H9 (cell line): ENCODE measurements around the gene DIPK1B. TPM values are rescaled to one million over a fixed set of nuclear protein-coding genes. Genes with fewer than 3 reads are reported as not detected.

Source experiments
- DNase-seq: peaks from one replicate; pipeline ENCODE4 v3.0.0-alpha.2; 2017
- H2AFZ ChIP-seq: one replicate; pipeline ENCODE4 v1.6.1; 2013; ENCODE audit warnings: mild to moderate bottlenecking, low read length, control low read depth, moderate library complexity
- H2AK5ac ChIP-seq: 2 replicates; pipeline ENCODE4 v1.6.1; 2013; ENCODE audit warnings: low read length, control low read depth, mixed read lengths; ENCODE audit not compliant: insufficient read length
- H2BK120ac ChIP-seq: one replicate; pipeline ENCODE4 v1.6.1; 2013; ENCODE audit warnings: low read depth, mild to moderate bottlenecking, low read length, control low read depth, inconsistent platforms; ENCODE audit not compliant: poor library complexity, severe bottlenecking
- H2BK12ac ChIP-seq: 2 replicates; pipeline ENCODE4 v1.6.1; 2013; ENCODE audit warnings: low read length, control low read depth, mixed read lengths, low read depth; ENCODE audit not compliant: insufficient read length
- H2BK15ac ChIP-seq: 2 replicates; pipeline ENCODE4 v1.6.1; 2013; ENCODE audit warnings: low read depth, low read length, control low read depth
- H2BK20ac ChIP-seq: one replicate; pipeline ENCODE4 v1.6.1; 2013; ENCODE audit warnings: low read depth, mild to moderate bottlenecking, low read length, control low read depth, inconsistent platforms; ENCODE audit not compliant: poor library complexity, severe bottlenecking
- H2BK5ac ChIP-seq: 2 replicates; pipeline ENCODE4 v1.6.1; 2013; ENCODE audit warnings: low read length, control low read depth, mixed read lengths; ENCODE audit not compliant: insufficient read length
- H3K14ac ChIP-seq: 2 replicates; pipeline ENCODE4 v1.6.1; 2013; ENCODE audit warnings: low read length, control low read depth; ENCODE audit not compliant: insufficient read depth
- H3K18ac ChIP-seq: 2 replicates; pipeline ENCODE4 v1.6.1; 2013; ENCODE audit warnings: low read depth, mild to moderate bottlenecking, mixed read lengths, low read length, control low read depth; ENCODE audit not compliant: insufficient read length
- H3K23ac ChIP-seq: 2 replicates; pipeline ENCODE4 v1.6.1; 2013; ENCODE audit warnings: low read length, control low read depth, mixed read lengths, low read depth; ENCODE audit not compliant: insufficient read length
- H3K23me2 ChIP-seq: 2 replicates; pipeline ENCODE4 v1.6.1; 2013; ENCODE audit warnings: low read depth, mild to moderate bottlenecking, mixed read lengths, low read length, control low read depth; ENCODE audit not compliant: insufficient read length, poor library complexity, severe bottlenecking
- H3K27ac ChIP-seq: 2 replicates; pipeline ENCODE4 v1.5.1; 2013; ENCODE audit warnings: low read length, control low read depth, mixed read lengths, low read depth; ENCODE audit not compliant: insufficient read length
- H3K27me3 ChIP-seq: 2 replicates; pipeline ENCODE4 v1.6.1; 2013; ENCODE audit warnings: low read length, control low read depth, inconsistent platforms; ENCODE audit not compliant: insufficient read depth
- H3K4ac ChIP-seq: 2 replicates; pipeline ENCODE4 v1.6.1; 2013; ENCODE audit warnings: low read depth, mild to moderate bottlenecking, control low read depth, inconsistent platforms, low read length, moderate library complexity
- H3K4me1 ChIP-seq: 2 replicates; pipeline ENCODE4 v1.6.1; 2013; ENCODE audit warnings: low read length, control low read depth, inconsistent platforms; ENCODE audit not compliant: insufficient read depth
- H3K4me2 ChIP-seq: 2 replicates; pipeline ENCODE4 v1.6.1; 2013; ENCODE audit warnings: low read length, control low read depth, mixed read lengths; ENCODE audit not compliant: insufficient read length, insufficient read depth
- H3K56ac ChIP-seq: 2 replicates; pipeline ENCODE4 v1.6.1; 2013; ENCODE audit warnings: low read depth, mild to moderate bottlenecking, mixed read lengths, low read length, control low read depth; ENCODE audit not compliant: insufficient read length
- H3K79me1 ChIP-seq: 2 replicates; pipeline ENCODE4 v1.6.1; 2013; ENCODE audit warnings: low read depth, mild to moderate bottlenecking, moderate library complexity, low read length, control low read depth, inconsistent platforms; ENCODE audit not compliant: insufficient read depth, poor library complexity, severe bottlenecking
- H3K79me2 ChIP-seq: 2 replicates; pipeline ENCODE4 v1.6.1; 2013; ENCODE audit warnings: low read length, control low read depth, inconsistent platforms; ENCODE audit not compliant: insufficient read depth
- H3K9ac ChIP-seq: 2 replicates; pipeline ENCODE4 v1.6.1; 2013; ENCODE audit warnings: low read length, control low read depth, mixed read lengths; ENCODE audit not compliant: insufficient read length; ENCODE audit errors: extremely low read depth
- H3K9me3 ChIP-seq: one replicate; pipeline ENCODE4 v1.6.1; 2013; ENCODE audit warnings: low read depth, low read length, inconsistent platforms; ENCODE audit not compliant: control insufficient read depth
- H3T11ph ChIP-seq: one replicate; pipeline ENCODE4 v1.6.1; 2013; ENCODE audit warnings: mild to moderate bottlenecking, low read length, control low read depth, inconsistent platforms
- H4K20me1 ChIP-seq: one replicate; pipeline ENCODE4 v1.6.1; 2013; ENCODE audit not compliant: control insufficient read depth, insufficient read length, insufficient read depth
- H4K5ac ChIP-seq: 2 replicates; pipeline ENCODE4 v1.6.1; 2013; ENCODE audit warnings: low read depth, mild to moderate bottlenecking, mixed read lengths, low read length, control low read depth; ENCODE audit not compliant: insufficient read length
- H4K8ac ChIP-seq: replicated peaks from 2 replicates; pipeline ENCODE4 v1.6.1; 2013; ENCODE audit warnings: low read length, control low read depth, mixed read lengths, low read depth; ENCODE audit not compliant: insufficient read length
- H4K91ac ChIP-seq: 2 replicates; pipeline ENCODE4 v1.6.1; 2013; ENCODE audit warnings: low read depth, mild to moderate bottlenecking, moderate library complexity, mixed read lengths, low read length, control low read depth; ENCODE audit not compliant: insufficient read length
- H3K27ac Mint-ChIP-seq, 3 experiments: 2 replicates in 2 of 3; 3 replicates in 1 of 3; pipeline ENCODE4 v1.8.0; 2020 to 2021; ENCODE audit warnings: mixed read lengths in 3 of 3, mild to moderate bottlenecking in 1 of 3, moderate library complexity in 1 of 3
- H3K27me3 Mint-ChIP-seq: 2 replicates; pipeline ENCODE4 v1.8.0; 2021; ENCODE audit warnings: low read depth, mild to moderate bottlenecking, moderate library complexity, mixed read lengths
- H3K36me3 Mint-ChIP-seq, 3 experiments: 2 replicates in 2 of 3; 3 replicates in 1 of 3; pipeline ENCODE4 v1.8.0; 2020 to 2021; ENCODE audit warnings: low read depth in 3 of 3, mixed read lengths in 3 of 3; ENCODE audit not compliant: insufficient read depth in 1 of 3
- H3K4me1 Mint-ChIP-seq, 2 experiments: 2 replicates each; pipeline ENCODE4 v1.8.0; 2020; ENCODE audit warnings: mixed read lengths in 2 of 2
- H3K4me3 Mint-ChIP-seq, 2 experiments: 2 replicates in 1 of 2; 3 replicates in 1 of 2; pipeline ENCODE4 v1.8.0; 2020 to 2021; ENCODE audit warnings: mild to moderate bottlenecking in 2 of 2, mixed read lengths in 2 of 2, moderate library complexity in 1 of 2
- H3K9me3 Mint-ChIP-seq, 2 experiments: 2 replicates in 1 of 2; 3 replicates in 1 of 2; pipeline ENCODE4 v1.8.0; 2020; ENCODE audit warnings: mild to moderate bottlenecking in 2 of 2, mixed read lengths in 2 of 2, moderate library complexity in 1 of 2
- WGBS: extraction: QIAGEN DNeasy Blood & Tissue Kit; methylation state at CpG from one replicate; pipeline ENCODE4 v1.1.7; 2013; ENCODE audit warnings: missing lambda C conversion rate, low lambda C conversion rate, mixed read lengths; ENCODE audit not compliant: insufficient read length; ENCODE audit errors: extremely low coverage; 5-methylcytosine and 5-hydroxymethylcytosine counted together
- total RNA-seq: library from RNA; stranded (reverse); gene quantifications from 2 replicates; pipeline ENCODE4 v1.2.1, GENCODE V29; 2021
- TF ChIP-seq, protein P1 (sequence below): fragments of 200-600 bp; sonication (generic); conservative IDR thresholded peaks from 3 replicates; pipeline ENCODE4 v1.8.0; 2021; ENCODE audit warnings: antibody characterized with exemption, mild to moderate bottlenecking

The DIPK1B gene
- total RNA-seq, 1 experiment from 2014 or later = 40.3 TPM

DNA sequence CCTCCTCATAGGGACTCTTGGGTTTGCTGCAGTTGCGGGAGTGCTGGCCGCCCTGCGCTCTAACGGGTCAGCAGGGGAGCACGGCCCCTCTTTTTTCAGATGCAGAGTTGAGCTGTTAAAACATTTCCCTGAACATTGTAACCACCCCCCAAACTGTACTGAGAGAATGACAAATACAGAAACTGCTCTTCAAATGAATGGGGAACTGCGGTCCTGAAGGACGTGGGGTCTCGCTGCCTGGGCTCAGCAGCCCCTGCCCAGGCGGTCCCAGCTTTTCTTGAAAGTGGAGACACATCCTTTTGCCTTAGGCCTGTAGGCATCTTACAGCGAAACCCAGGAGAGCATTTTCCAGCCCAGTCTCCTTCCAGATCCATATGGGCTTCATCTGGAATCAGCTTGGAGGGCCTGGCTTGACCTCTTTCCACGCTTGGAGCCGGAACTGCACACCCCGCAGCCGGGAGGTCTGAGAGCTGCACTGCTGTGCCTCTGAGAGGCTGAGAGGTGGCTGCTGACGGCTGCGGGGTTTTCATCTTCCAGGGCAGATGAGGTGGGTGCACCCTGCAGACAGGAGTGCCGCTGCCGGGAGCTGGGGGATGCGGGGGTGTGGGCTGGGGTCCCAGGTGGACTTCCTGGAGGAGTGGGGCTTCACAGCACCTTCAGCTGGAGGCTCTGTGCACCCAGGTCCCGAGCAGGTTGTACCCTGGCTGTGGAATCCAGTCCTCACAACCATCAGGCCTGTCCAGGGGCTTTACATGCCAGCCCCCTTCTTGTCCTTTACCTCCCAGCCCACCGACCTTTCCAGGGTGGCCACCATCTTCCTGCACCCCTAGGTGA, 23.9 kb upstream of the DIPK1B start:
- H2BK15ac ChIP-seq = no peak overlapping the region

More for the DNA sequence above, 23.9 kb upstream of the DIPK1B start:
- no peaks in the 10 kb centered on the region for H3K36me3 Mint-ChIP-seq
- Histone ChIP-seq H4K5ac (no peak overlapping the region), H3K9ac (no peak overlapping the region), H2BK20ac (no peak overlapping the region), H3K4me1 (no peaks in the 10 kb centered on the region), H2BK120ac (no peak overlapping the region), H3K27me3 (no peaks in the 10 kb centered on the region), H3K4ac (no peak overlapping the region), H3K27ac (no peak overlapping the region), H4K91ac (no peak overlapping the region), H4K8ac (no peak overlapping the region), H2AK5ac (no peak overlapping the region), H3K4me2 (peak overlapping the region; percentile 19), H2BK12ac (no peak overlapping the region), H3K79me1 (peaks cover 4% of the 10 kb centered on the region), H3K23me2 (peaks cover 9% of the 10 kb centered on the region), H3K18ac (no peak overlapping the region), H3K56ac (no peak overlapping the region), H3K23ac (no peak overlapping the region), H3K9me3 (no peaks in the 10 kb centered on the region), H2AFZ (no peak overlapping the region), H3T11ph (no peak overlapping the region), H2BK5ac (no peak overlapping the region), H4K20me1 (no peaks in the 10 kb centered on the region), H3K79me2 (no peaks in the 10 kb centered on the region; the same call in 1 of the 2 replicates), H3K14ac (no peak overlapping the region)
- DNase-seq = no peak
- H3K4me1 Mint-ChIP-seq = peaks cover 4 to 29% of the 10 kb centered on the region in 2 experiments
- H3K9me3 Mint-ChIP-seq = no peaks in the 10 kb centered on the region
- TF ChIP-seq, protein P1, sequence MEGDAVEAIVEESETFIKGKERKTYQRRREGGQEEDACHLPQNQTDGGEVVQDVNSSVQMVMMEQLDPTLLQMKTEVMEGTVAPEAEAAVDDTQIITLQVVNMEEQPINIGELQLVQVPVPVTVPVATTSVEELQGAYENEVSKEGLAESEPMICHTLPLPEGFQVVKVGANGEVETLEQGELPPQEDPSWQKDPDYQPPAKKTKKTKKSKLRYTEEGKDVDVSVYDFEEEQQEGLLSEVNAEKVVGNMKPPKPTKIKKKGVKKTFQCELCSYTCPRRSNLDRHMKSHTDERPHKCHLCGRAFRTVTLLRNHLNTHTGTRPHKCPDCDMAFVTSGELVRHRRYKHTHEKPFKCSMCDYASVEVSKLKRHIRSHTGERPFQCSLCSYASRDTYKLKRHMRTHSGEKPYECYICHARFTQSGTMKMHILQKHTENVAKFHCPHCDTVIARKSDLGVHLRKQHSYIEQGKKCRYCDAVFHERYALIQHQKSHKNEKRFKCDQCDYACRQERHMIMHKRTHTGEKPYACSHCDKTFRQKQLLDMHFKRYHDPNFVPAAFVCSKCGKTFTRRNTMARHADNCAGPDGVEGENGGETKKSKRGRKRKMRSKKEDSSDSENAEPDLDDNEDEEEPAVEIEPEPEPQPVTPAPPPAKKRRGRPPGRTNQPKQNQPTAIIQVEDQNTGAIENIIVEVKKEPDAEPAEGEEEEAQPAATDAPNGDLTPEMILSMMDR = no peak
- peaks cover 19% of the 10 kb centered on the region for H3K27me3 Mint-ChIP-seq
- H3K4me3 Mint-ChIP-seq = peak overlapping the region; percentile 70
- no CpG with 5 or more reads among the region's 21 CpGs for WGBS
- H3K27ac Mint-ChIP-seq = no peak overlapping the region; a peak in 1 of 7 replicates
